Anterior cingulate cortex (tissue), 58 donors: Measurements from ENCODE around the gene KRTAP20-1.

Experiments
- DNase-seq, 58 donors: peaks; one replicate each; lab custom pipeline; 2025; lab: John Stamatoyannopoulos, UW

KRTAP20-1 gene

DNA sequence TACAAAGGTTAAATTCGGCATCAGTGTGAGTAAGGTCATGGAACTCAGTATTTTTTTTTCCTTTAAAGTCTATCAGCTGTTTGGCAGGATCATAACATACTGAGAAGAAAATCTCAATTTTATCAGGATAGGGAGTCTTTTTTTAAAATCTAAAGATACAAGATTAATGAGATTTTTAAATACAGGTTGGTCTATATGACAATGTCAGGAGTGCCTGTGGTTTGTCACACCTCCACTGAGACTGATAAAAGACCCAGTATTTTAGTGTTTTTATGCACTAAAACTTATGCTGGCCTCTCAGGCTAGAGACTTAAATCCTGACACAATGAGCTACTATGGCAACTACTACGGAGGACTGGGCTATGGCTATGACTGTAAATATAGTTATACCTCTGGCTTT lies 26.3 kb downstream of the KRTAP20-1 start, which contains the start of gene KRTAP20-3:
Gene KRTAP20-3 (plus strand): TSS at position 301 of the 400 bp plus-strand sequence.
- DNase-seq: no peak

DNA sequence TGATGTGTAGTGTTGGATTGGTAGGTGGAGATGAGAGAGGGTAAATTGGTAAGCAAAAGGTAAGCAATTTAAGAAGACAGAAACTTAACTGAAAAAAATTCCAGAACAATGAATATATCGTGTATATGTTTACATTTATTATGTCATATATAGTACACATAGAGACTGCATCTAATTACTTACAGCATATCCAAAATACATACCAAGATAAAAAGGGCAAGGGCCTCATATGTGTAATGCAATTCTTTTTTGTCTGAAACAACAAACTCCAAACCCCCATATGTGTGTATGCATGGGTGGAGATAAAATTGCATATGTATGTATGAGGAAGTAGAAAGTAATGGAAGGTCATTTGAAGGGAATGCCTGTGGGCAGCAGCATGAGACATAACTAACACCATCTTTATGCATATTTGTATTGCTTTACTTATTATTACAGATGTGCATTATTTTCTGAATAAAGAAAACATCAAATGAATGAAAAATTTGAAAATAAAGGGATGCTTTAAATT lies 30.7 kb downstream of the KRTAP20-1 start:
- no peak for DNase-seq

DNA sequence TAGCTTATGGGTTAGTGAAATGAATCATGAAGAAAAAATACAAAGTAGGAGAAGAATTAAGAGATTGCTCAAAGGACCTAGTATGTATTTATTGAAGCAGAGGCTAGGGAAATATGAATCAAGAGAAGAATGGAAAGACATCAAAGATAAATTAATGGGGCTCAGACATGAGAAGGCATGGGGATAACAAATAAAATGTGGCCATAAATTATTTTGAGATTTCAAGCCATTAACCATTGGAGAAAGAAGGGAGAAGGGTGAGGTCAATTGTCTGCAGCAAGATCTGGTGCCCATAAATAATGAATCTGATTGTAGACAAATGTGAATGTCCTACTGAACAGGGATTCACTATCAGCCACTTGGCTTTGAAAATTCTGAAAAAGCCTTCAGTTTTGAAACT lies 36.7 kb downstream of the KRTAP20-1 start:
- no peak for DNase-seq
